Liver (tissue), 3 donors: Measurements from ENCODE around the gene KNDC1.

Source experiments
- CTCF ChIP-seq: fragments of 150-350 bp; IDR thresholded peaks from 2 replicates; pipeline ENCODE4 v1.5.1; 2017; ENCODE audit warnings: improper control_type of control experiment, low read depth, low read length; ENCODE audit not compliant: missing input control
- EGR1 ChIP-seq, 2 donors: IDR thresholded peaks; 2 replicates each; pipeline ENCODE4 v1.6.1; 2016 to 2018; ENCODE audit warnings: antibody characterized with exemption in 2 of 2, low read depth in 2 of 2
- FOXA1 ChIP-seq: IDR thresholded peaks from 2 replicates; pipeline ENCODE4 v1.6.1; 2016; ENCODE audit warnings: antibody characterized with exemption
- NR2F2 ChIP-seq: IDR thresholded peaks from 2 replicates; pipeline ENCODE4 v1.6.1; 2016; ENCODE audit warnings: antibody characterized with exemption
- RAD21 ChIP-seq, 2 donors: IDR thresholded peaks; 2 replicates each; pipeline ENCODE4 v1.6.1; 2016; ENCODE audit warnings: antibody characterized with exemption in 2 of 2, mild to moderate bottlenecking in 2 of 2
- REST ChIP-seq: IDR thresholded peaks from 2 replicates; pipeline ENCODE4 v1.6.1; 2016; ENCODE audit warnings: antibody characterized with exemption, mild to moderate bottlenecking
- YY1 ChIP-seq: IDR thresholded peaks from 2 replicates; pipeline ENCODE4 v1.6.1; 2016; ENCODE audit warnings: antibody characterized with exemption, mild to moderate bottlenecking
- ZBTB33 ChIP-seq: IDR thresholded peaks from 2 replicates; pipeline ENCODE4 v1.6.1; 2016; ENCODE audit warnings: antibody characterized with exemption
- donor health status: healthy.
- donor health status: healthy.

GRCh38 chr10:133135116-133135465, 24.9 kb upstream of the KNDC1 start:
- TF ChIP-seq REST (no peak), CTCF (no peak), RAD21 (IDR thresholded peaks at IDR 0.05) (no peak), NR2F2 (no peak), EGR1 (IDR thresholded peaks at IDR 0.05; ENCODE audit: low read depth in 2 of 2) (no peak), ZBTB33 (no peak), FOXA1 (no peak), YY1 (no peak)
